GM12872 (cell line): ENCODE data around the gene PSMF1.

Experiments used
- CTCF ChIP-seq: IDR thresholded peaks from 3 replicates; pipeline ENCODE4 v1.5.1; 2011; ENCODE audit warnings: low read depth, mild to moderate bottlenecking, low read length, moderate library complexity; ENCODE audit not compliant: insufficient read depth

PSMF1 gene

GRCh38 chr20:1122388-1123315 lies 4.2 kb downstream of the PSMF1 start:
- TF ChIP-seq CTCF = no peak

- no peak for TF ChIP-seq CTCF
These were observed 5.3 kb downstream of the PSMF1 start for GRCh38 chr20:1123666-1124065.

GRCh38 chr20:1124421-1124820 lies 6.0 kb downstream of the PSMF1 start:
- no peak for TF ChIP-seq CTCF

- TF ChIP-seq CTCF = no peak
These were observed 6.9 kb downstream of the PSMF1 start for GRCh38 chr20:1125277-1125676.

GRCh38 chr20:1127840-1128239 lies 9.4 kb downstream of the PSMF1 start:
- TF ChIP-seq CTCF = no peak

GRCh38 chr20:1130058-1130694 lies 11.8 kb downstream of the PSMF1 start:
- TF ChIP-seq CTCF = no peak

- TF ChIP-seq CTCF = no peak
These were observed 12.4 kb downstream of the PSMF1 start for GRCh38 chr20:1130847-1131246.
